HG03139 (cell line): Measurements from ENCODE around the gene UBXN1.
A peak's percentile ranks its signal among the peaks of the same experiment; 100 is the strongest.

Experiments
- ATAC-seq: cut with Tn5 transposase; IDR thresholded peaks from one replicate; pipeline ENCODE4 v1.9.1; 2021; ENCODE audit not compliant: unreplicated experiment

UBXN1 gene, protein sequence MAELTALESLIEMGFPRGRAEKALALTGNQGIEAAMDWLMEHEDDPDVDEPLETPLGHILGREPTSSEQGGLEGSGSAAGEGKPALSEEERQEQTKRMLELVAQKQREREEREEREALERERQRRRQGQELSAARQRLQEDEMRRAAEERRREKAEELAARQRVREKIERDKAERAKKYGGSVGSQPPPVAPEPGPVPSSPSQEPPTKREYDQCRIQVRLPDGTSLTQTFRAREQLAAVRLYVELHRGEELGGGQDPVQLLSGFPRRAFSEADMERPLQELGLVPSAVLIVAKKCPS

DNA sequence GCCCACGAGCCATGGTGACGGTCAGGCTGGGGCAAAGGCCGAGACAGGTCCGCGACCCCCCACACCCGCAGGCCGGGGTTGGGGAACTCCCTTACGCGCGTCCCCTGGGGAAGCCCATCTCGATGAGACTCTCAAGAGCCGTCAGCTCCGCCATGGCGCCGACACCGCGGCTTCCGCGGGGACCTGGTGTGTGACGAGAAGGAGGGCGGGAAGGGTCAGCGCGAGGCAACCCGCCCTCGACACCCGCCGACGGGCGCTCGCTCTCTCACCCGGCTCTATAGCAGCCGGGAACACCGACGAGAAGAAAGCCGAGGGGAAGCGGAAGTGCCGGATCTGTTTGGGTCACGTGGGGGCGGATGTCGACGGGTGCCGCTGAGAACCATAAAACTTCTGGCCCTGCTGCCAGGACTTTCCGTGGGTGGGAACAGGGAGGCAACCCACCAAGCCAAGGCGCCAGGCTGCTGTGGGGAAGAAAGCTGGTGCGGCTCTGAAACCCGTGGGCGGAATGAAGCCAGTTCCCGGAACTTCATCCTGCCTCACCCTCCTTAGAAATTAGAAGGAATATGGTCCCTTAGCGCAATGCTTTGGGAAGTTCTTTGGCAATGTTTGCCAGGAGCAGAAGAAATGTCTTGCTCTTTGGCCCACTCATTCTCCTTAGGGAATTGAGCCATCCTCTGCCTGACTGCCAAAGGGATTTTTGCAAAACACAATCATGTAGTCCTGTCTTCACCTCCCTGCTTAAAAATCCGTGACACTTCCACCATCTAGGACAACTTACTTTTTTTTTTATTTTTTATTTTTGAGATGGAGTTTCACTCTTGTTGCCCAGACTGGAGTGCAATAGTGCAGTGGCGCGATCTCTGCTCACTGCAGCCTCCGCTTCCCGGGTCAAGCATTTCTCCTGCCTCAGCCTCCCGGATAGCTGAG is at the start of gene UBXN1:
Gene UBXN1, minus strand, starts transcription at position 304 of the 927 bp plus-strand sequence. Its CDS starts 150 bp downstream, at position 154.
- ATAC-seq = peak; percentile 68

DNA sequence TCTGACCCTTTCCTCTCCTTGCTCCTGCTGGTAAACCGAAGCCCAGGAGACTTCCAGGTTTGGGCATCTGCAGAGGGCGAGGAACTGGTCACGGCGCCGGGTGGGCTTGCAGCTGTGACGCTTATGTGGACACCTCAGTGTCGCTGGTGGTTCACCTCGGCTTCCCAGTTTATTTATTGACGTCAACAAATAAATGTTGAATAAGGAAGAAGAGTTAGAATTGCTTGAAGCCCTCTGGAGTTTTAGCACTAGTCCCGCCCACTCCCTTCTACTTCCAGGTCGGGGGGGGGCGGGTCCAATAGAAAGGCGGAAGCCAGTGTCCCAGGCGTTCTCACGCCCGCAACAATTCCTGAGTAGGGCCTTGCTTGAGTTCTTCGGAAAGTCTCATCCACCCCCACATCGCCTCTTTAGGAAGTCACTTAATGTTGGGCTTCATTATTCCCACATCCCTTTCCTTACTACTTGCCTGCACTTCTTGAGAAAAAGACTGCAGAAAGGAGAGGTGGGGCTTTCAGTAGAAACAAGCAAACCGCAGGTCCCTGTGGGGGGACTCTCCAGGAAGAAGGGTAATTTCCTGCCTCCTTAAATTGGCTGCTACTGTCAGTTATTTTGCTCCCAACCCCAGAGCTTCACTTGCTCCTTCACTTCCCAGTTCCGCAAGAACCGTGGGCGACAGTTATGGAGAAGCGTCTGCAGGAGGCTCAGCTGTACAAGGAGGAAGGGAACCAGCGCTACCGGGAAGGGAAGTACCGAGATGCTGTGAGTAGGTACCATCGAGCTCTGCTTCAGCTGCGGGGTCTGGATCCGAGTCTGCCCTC is 49.5 kb upstream of the UBXN1 start, which contains the start of gene TTC9C:
Gene TTC9C, plus strand, starts transcription at position 316 of the 818 bp plus-strand sequence. Its CDS starts 363 bp downstream, at position 679.
- peak; percentile 19 for ATAC-seq

DNA sequence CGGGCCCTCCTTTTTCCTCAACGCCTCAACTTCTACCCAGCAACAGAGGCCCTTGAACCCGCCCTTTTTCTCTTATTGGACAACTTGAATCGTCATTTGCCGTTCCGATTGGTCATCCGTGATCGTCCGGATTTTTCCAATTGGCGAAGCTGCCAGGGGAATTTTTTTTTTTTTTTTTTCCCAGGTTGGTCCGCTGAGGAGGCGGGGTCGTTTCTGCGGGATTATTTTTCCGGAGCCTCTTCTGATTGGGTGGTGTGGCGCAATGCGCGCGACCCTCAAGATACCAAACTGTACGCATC is 48.9 kb upstream of the UBXN1 start:
- ATAC-seq = peak; percentile 25

DNA sequence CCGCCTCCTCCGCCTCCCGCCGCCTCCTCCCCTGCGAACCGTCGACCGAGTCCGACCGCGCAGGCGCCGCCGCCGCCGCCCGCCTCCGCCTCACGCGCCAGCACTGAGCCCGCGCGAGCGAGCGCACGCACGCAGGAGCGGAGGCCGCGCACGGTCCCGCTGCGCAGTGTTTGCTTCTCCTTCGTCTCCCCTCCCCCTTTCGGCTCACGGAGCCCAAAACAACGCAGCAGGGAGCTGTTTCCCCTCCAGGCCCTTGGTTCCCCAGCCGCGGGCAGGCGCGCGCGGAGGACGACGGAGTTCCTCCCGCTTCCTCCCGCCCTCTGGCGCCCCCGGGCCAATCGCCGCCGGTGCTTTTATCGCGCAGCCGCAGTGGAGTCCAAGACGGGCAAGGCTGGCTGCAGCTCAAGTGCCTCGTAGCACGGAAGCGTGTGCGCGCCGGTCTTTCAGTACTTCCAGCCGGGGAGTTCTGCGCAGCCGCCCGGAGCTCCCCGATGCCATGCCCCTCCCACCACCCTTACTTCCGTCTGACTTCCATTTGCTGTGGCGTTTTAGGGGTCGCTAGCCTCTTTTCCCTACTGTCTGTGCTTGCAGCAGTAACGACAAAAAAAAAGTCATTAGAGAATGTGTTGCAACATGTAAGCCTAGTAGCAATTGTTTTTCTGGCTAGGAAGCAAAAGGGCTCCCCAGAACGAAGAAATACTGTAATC is 48.4 kb upstream of the UBXN1 start, which contains the start of gene HNRNPUL2:
Gene HNRNPUL2, minus strand, starts transcription at position 293 of the 707 bp plus-strand sequence. CDS start 301 bp downstream, outside the sequence.
- ATAC-seq = peak; percentile 69

DNA sequence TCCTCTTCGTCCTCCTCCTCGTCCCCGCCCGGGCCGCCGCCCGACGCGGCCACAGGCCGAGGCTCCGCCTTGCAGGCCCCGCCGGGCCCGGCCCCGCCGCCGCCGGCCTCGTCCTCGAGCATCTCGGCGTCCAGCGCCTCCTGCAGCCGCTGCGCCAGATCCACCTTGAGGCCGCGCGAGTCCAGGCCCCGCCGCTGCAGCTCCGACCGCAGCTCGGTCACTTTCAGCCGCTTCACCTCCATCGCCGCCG is 48.0 kb upstream of the UBXN1 start:
- no peak for ATAC-seq

DNA sequence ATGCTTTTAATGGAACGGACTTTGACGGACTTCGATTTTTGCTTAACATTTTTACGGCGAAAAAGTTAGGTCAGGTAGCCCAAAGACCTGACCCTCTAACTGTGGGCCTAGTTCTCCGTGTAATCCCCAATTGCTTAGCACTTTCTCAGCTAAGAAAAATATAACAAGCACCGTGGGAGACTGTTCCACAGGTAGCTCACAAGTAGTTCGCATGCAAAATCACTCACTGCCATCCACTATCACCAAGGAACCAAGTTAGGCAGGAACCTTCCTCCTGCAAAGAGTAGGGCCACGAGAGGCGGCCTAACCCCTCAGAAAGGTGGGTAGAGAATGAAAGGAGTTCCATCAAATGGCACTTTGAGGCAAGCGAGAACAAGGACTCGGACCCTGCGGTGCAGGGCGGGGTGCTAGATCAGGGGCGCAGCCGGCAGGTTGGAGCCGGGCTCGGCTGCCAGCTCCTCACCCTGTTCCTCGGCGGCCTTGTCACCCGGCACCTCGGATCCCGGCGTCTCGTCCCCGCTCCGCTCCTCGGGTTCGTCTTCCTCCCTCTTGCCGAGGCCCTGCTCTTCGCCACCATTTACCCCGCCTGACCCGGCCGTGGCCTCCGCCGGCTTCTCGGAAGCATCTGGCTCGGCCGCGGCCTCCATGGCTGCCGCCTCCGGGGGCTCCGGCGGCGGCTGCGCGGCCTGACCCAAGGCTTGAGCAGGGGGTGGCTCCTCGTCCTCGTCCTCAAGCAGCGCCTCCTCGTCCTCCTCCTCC is 47.5 kb upstream of the UBXN1 start:
- ATAC-seq = no peak

DNA sequence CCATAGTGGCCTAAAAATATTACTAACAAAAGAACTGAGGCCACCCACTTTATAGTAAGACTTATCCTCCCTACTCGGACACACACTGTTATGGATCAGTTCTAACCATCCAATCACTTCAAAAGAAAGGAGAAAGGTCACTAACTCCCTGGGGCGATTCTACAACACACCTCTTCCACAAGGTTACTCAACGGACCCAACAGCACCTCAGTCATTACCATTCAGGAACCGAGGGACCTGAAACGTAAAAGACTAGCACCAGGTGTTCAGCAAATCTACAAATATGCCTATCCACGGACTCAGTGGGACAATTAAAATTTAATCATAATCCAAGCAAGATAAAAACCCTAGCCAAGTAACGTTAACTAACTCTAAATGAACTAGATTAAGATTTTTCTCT is 46.8 kb upstream of the UBXN1 start:
- no peak for ATAC-seq

DNA sequence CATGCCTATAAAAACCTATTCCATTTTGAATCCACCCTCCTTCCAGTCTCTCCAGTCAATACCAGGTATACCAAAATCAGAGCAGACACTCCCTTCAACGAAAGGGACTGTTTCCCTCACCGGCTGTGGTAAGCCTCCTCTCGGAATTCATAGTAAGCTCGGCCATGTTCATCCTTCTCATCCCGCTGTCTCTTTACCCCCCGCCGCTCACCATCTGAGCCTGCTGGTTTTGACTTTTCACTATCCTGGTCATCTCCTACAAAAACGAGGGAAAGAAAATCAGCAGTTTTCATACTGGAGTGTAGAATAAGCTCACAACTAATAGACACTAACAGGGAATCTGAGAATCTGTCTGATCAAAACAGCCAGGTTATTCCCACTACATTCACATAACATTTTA is 45.3 kb upstream of the UBXN1 start:
- no peak for ATAC-seq

DNA sequence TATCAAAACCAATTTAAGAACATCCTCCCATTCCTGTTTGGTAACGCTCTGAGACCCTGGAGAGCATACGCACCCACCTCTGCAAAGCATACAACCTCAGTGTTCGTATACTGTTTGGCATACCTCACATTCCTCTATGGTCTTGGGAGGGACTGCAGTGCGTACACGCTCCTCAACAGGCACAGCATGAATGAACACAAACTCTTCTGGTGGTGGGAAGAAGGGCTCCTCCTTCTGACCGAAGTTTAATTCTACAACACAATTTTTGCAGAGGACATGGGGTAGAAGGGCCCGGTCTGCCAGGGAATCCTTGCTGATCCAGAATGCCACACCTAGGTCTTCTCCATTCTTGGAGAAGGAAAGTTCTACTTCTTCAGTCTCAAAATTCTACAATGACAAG is 43.1 kb upstream of the UBXN1 start:
- no peak for ATAC-seq

DNA sequence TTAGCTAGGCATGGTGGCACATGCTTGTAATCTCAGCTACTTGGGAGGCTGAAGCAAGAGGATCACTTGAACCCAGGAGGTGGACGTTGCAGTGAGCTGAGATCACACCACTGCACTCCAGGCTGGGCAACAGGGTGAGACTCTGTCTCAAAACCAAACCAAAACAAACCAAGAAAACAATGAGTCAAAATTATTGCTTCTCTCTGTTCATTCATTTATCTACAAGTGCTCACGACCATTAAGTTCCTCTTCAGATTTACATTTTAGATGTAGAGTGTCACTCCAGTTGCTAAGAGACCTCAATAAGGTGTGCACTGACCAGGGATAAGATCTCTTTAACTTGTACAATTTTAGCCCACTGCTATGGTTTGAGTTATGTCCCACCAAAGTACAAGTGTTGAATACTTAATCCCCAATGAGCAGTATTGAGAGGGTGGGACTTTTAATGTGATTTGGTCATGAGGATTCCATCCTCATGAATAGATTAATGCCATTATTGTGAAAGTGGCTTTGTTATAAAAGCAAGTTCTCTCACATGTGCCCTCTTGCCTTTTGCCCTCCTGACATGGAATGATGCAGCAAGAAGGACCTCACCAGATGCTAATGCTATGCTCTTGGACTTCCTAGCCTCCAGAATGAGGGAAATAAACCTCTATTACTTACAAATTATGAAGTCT is 40.6 kb upstream of the UBXN1 start:
- ATAC-seq = no peak

DNA sequence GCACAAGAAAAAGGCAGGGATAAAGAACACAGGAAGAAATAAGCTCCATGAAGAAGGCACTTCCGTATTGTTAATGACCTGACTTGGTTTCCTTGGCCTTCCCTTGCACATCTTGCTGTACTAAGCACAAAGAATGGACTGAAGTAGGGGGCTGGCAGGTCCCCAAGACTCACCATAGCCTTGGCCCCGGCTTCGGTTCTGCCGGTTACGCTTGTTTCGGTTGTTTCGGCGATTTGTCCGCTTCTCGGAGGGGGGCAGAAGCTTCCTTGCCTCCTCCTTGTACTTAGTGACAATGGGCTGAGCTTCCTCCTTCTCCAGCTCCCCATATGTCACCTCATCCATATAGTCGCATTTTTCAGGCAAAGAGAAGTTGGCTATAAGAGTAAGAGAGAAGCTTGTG is 37.9 kb upstream of the UBXN1 start:
- ATAC-seq = no peak

DNA sequence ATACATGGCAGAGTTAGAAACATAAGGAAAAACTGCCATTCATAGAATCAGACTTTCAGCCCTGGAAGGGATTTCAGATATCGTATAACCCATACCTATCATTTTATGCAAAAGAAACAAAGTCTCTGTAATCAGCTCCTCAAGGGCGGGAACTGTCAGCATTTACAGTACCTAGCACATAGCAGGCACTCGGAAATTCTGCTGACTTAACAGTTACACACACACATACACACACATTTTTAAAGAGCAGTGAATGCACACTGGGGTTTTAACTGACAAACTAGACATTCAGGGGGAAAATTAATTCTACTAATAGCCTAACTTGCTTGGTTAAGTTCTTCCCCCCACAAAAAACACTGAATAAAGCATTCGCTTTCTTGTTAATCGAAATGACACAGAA is 37.3 kb upstream of the UBXN1 start:
- ATAC-seq = no peak

DNA sequence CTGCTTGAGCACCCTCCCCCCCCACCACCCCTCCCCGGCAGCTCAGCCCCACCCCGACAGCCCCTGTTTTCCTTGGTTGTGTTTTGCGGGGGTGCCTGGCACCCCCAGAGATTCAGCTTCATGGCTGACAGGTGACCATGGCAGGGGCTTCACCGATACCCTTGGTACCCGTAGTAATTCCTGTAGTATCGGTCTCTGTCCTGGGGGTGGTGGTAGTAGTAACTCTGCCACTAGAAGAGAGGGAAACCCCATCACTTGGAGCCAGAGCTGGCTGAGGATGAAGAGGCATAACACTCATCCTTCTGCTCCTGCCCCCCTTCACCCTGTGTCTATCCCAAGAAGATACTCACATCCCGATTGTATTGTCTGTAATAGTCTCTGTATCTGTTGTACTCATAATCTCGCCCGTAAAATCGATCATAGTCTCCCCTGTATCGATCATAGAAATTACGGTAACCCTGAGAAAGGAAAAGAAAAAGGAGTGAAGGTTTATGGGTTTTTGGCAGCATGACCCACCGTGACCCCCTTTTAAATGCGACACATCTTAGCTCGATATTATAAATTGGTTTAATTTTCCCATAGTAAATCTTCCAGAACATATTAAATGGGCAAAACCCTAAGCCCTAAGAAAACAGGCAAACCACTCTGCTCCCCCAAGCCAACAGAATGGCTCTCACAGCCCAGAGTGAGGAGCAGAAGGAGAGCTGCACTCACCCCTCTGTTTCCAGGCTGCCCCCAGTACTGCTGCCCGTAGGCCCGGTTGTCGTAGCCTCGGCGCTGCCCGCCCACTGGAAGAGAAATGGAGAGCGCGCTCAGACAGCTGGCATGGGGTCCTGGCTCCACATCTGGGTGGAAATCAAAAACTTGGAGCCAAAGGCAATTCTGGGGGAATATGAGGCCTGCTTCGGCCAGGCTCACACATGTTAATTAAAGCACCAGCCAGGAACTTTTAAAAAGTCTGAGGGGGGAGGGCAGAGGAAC is 36.6 kb upstream of the UBXN1 start:
- ATAC-seq = no peak

DNA sequence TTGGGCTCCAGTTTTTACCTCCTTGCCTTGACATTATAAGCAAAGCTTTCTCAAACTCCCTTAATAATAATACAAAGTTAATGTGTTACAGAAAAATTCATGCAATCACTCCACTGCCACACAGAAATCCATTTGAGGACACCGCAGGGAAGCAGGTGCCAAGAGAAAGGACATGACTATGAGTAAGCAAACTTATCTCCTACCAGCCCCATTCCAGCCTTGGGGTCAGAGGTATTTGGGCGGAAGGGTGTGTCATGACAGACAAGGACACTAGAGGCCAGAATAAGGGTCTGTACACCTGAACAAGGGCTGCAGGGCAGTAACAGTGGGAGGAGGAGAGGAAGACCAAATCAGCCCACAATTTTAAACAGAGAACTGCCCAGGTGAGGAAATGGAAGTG is 34.5 kb upstream of the UBXN1 start:
- ATAC-seq = no peak

DNA sequence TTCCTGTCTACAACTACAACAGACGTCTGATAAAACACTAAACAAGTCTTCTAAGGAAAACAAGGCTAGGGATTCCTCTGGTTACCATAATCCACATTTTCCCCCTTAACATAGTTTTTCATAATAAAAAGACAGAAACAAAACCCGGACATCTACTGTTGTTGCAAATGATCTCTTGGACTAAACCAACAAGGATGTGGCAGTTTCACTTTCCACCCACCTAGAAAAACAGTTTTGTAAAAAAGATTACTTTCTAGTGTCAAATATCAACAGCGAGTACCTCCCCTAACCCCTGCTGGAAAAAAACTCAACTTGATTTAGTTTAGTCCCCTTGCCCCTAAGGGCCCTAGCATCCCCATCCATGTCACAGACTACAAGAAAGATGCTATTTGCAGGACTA is 34.0 kb upstream of the UBXN1 start:
- ATAC-seq = no peak

DNA sequence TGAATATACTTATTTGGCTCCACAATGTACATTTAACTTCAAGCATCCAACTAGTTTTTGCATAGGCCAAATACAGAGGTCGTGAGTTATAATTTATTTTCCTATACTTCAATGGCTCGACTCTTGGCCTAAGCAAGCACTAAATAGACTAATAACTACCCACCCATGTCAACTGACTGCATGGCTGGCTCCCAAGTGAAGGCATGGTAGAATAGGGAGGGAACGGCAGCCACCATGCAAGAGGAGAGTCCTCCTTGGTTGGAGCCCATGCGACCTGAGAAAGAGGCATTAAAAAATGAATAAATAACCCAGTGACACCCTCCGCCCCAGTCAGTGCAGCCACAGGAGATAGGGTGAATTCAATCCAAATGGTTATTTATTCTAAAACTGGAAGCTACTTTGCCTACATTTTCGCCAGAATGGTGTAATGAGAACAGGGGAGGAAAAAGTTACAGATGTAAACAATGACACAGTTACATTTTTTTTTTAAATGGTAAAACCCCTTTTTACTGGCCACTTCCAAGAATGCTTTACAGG is 33.5 kb upstream of the UBXN1 start:
- no peak for ATAC-seq

DNA sequence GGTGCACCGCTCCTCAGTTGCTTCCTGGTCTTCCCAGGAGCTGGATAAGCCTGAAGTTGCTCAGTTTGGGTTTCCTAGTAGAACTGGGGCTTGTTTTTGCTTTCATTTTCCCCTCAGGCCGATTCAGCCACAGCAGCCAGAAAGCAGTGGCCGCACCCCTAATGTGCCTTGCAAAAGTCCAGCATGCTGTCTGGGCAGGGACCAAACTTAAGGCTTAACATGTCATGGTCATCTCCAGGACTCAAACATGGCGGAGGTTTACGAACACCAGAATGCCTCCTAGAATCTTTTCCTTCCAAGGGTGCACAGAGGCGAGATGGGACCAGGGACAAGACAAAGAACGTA is 31.1 kb upstream of the UBXN1 start:
- ATAC-seq = no peak

DNA sequence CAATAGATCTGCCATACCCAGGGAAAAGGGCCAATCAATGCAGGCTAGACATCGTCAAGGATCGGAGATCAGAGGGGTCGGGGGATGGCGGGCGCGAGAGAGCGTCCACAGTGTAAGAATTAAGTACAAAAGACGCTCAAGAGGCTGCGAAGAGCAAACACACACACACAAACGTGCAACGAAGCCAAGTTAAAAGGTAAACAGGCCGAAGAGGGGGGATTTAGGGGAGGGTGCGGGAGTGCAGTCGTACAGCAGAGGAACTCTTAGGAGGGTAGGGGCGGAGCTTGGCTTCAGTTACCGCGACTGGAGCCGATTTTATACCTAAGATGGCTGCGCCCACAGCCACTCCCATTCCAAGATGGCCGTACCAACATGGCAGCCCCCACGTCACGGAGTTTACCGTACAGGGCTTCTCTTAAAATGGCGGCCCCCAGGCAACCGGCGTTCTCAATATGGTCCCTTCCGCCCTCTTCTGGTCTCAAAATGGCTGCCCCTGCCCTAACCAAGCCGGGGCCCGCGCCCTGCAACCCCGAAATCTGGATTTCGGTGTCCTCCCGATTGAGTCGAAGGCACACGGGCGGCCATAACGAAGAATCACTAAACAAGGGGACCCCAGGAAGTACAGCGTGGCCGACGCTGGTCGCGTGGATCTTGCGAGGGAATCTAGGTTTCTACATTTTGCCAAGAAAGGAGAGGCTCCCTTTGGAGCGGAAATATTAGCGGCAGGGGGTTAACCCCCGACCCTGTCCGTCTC is 30.6 kb upstream of the UBXN1 start:
- peak; percentile 57 for ATAC-seq
